H1 (cell line): Measurements from ENCODE around the gene SLC4A8. TPM values are rescaled to one million over a fixed set of nuclear protein-coding genes. Genes with fewer than 3 reads are reported as not detected.

Source experiments
- CTCF ChIA-PET: fragments of 300-600 bp; sonication (Branson Sonifier 250); formaldehyde crosslinking; loops from one replicate; lab custom pipeline; 2021; ENCODE audit not compliant: partially characterized antibody; lab: Charles Lee
- POLR2A ChIA-PET: fragments of 300-600 bp; sonication (Branson Sonifier 250); formaldehyde crosslinking; loops from one replicate; lab custom pipeline; 2021; ENCODE audit warnings: inconsistent platforms; ENCODE audit not compliant: partially characterized antibody; lab: Charles Lee
- DNase-seq, 2 experiments: peaks; one replicate each; pipeline versions ENCODE4 v3.0.0 to v3.0.0-alpha.2; 2010 to 2022; ENCODE audit warnings: low spot score in 2 of 2, low read depth in 1 of 2, mixed read lengths in 1 of 2
- FAIRE-seq: peaks from 2 replicates; lab custom pipeline; 2011; peaks lifted over from hg19 to GRCh38; lab: Jason Lieb, UNC
- H2AFZ ChIP-seq: 2 replicates; pipeline ENCODE4 v1.8.1; 2012; ENCODE audit warnings: low read length, inconsistent platforms
- H2AK5ac ChIP-seq: 2 replicates; pipeline ENCODE4 v1.6.1; 2013; ENCODE audit warnings: low read depth, low read length
- H2BK120ac ChIP-seq: replicated peaks from 2 replicates; pipeline ENCODE3; 2013; ENCODE audit warnings: low read depth, low read length, inconsistent platforms
- H2BK12ac ChIP-seq: 2 replicates; pipeline ENCODE4 v1.6.1; 2013; ENCODE audit warnings: low read depth, low read length
- H2BK15ac ChIP-seq: 2 replicates; pipeline ENCODE4 v1.6.1; 2013; ENCODE audit warnings: low read length
- H2BK20ac ChIP-seq: 2 replicates; pipeline ENCODE4 v1.6.1; 2013; ENCODE audit warnings: low read length
- H2BK5ac ChIP-seq: 2 replicates; pipeline ENCODE4 v1.6.1; 2013; ENCODE audit warnings: low read depth, low read length
- H3K14ac ChIP-seq: 2 replicates; pipeline ENCODE4 v1.6.1; 2013; ENCODE audit warnings: inconsistent platforms; ENCODE audit not compliant: insufficient read length
- H3K18ac ChIP-seq: 2 replicates; pipeline ENCODE4 v1.6.1; 2013; ENCODE audit warnings: low read length; ENCODE audit errors: extremely low read depth
- H3K23ac ChIP-seq: 2 replicates; pipeline ENCODE4 v1.6.1; 2013; ENCODE audit warnings: inconsistent platforms; ENCODE audit not compliant: insufficient read length
- H3K23me2 ChIP-seq: 2 replicates; pipeline ENCODE4 v1.6.1; 2013; ENCODE audit warnings: low read depth, low read length
- H3K27ac ChIP-seq: 2 replicates; pipeline ENCODE4 v1.6.1; 2011; ENCODE audit warnings: low read depth, low read length, inconsistent platforms
- H3K27me3 ChIP-seq, 4 experiments: replicated peaks in 1 of 4; 1 replicate in 1 of 4; 2 replicates in 3 of 4; pipeline versions ENCODE4 v1.6.1 to v1.8.1; 2011 to 2013; ENCODE audit warnings: low read length in 3 of 4, mild to moderate bottlenecking in 3 of 4, inconsistent platforms in 2 of 4, mixed read lengths in 2 of 4, moderate library complexity in 1 of 4; ENCODE audit not compliant: control insufficient read depth in 3 of 4, insufficient read depth in 3 of 4; ENCODE audit errors: extremely low read depth in 1 of 4
- H3K36me3 ChIP-seq, 4 experiments: 2 replicates each; pipeline versions ENCODE4 v1.6.1 to v1.8.1; 2011 to 2013; ENCODE audit warnings: mild to moderate bottlenecking in 4 of 4, low read length in 3 of 4, moderate library complexity in 2 of 4, control low read depth in 1 of 4, inconsistent platforms in 1 of 4; ENCODE audit not compliant: insufficient read depth in 4 of 4, control insufficient read depth in 2 of 4
- H3K4ac ChIP-seq: replicated peaks from 2 replicates; pipeline ENCODE3; 2013; ENCODE audit warnings: low read length, low read depth, mixed read lengths, inconsistent platforms; ENCODE audit not compliant: insufficient read length
- H3K4me1 ChIP-seq, 4 experiments: replicated peaks in 1 of 4; 1 replicate in 1 of 4; 2 replicates in 3 of 4; pipeline versions ENCODE4 v1.6.1 to v1.8.1; 2011 to 2013; ENCODE audit warnings: low read length in 3 of 4, inconsistent platforms in 2 of 4, mixed read lengths in 1 of 4; ENCODE audit not compliant: insufficient read depth in 4 of 4, control insufficient read depth in 3 of 4
- H3K4me2 ChIP-seq, 2 experiments: 2 replicates each; pipeline versions ENCODE4 v1.6.1 to v1.8.1; 2011 to 2013; ENCODE audit warnings: low read depth in 2 of 2, low read length in 2 of 2, control low read depth in 1 of 2, inconsistent platforms in 1 of 2, mild to moderate bottlenecking in 1 of 2; ENCODE audit not compliant: insufficient read depth in 1 of 2
- H3K4me3 ChIP-seq, 4 experiments: fragments of 200-600, 300-600 bp in 1 of 4; sonication (generic), shearing (Covaris generic), sonication (Bioruptor Twin) in 1 of 4; 2 replicates each; pipeline versions ENCODE4 v1.5.1 to v1.8.1; 2011 to 2016; ENCODE audit warnings: low read length in 4 of 4, low read depth in 3 of 4, control low read depth in 2 of 4, inconsistent platforms in 2 of 4, mild to moderate bottlenecking in 2 of 4, mixed read lengths in 1 of 4, moderate library complexity in 1 of 4; ENCODE audit not compliant: insufficient read depth in 2 of 4; ENCODE audit errors: extremely low read depth in 1 of 4
- H3K56ac ChIP-seq: replicated peaks from 2 replicates; pipeline ENCODE3; 2013; ENCODE audit warnings: low read depth, mild to moderate bottlenecking, mixed read lengths, low read length, inconsistent platforms; ENCODE audit not compliant: insufficient read length
- H3K79me1 ChIP-seq: 2 replicates; pipeline ENCODE4 v1.6.1; 2013; ENCODE audit warnings: low read depth, low read length, control low read depth
- H3K79me2 ChIP-seq, 2 experiments: 2 replicates each; pipeline versions ENCODE4 v1.6.1 to v1.8.1; 2012 to 2013; ENCODE audit warnings: low read length in 2 of 2, mild to moderate bottlenecking in 2 of 2, inconsistent platforms in 1 of 2; ENCODE audit not compliant: insufficient read depth in 2 of 2, control insufficient read depth in 1 of 2
- H3K9ac ChIP-seq, 4 experiments: replicated peaks in 1 of 4; 1 replicate in 1 of 4; 2 replicates in 3 of 4; pipeline versions ENCODE4 v1.6.1 to v1.8.1; 2011 to 2013; ENCODE audit warnings: low read depth in 3 of 4, low read length in 3 of 4, control low read depth in 2 of 4, mild to moderate bottlenecking in 2 of 4, moderate library complexity in 2 of 4, inconsistent platforms in 1 of 4; ENCODE audit errors: extremely low read depth in 1 of 4
- H3K9me3 ChIP-seq, 2 experiments: 2 replicates each; pipeline versions ENCODE4 v1.6.1 to v1.8.1; 2012 to 2013; ENCODE audit warnings: mild to moderate bottlenecking in 2 of 2, moderate library complexity in 2 of 2, control low read depth in 1 of 2, inconsistent platforms in 1 of 2, low read depth in 1 of 2, low read length in 1 of 2, mixed read lengths in 1 of 2; ENCODE audit not compliant: insufficient read depth in 2 of 2
- H4K20me1 ChIP-seq, 2 experiments: replicated peaks in 1 of 2; 2 replicates each; pipeline versions ENCODE3 to v1.8.1; 2011 to 2013; ENCODE audit warnings: inconsistent platforms in 2 of 2, low read length in 2 of 2, mild to moderate bottlenecking in 1 of 2; ENCODE audit not compliant: insufficient read depth in 2 of 2, control insufficient read depth in 1 of 2
- H4K5ac ChIP-seq: 2 replicates; pipeline ENCODE4 v1.6.1; 2013; ENCODE audit warnings: low read length, low read depth, mixed read lengths, inconsistent platforms; ENCODE audit not compliant: insufficient read length
- H4K8ac ChIP-seq: 2 replicates; pipeline ENCODE4 v1.8.0; 2013; ENCODE audit warnings: mild to moderate bottlenecking, moderate library complexity, low read length, inconsistent platforms; ENCODE audit not compliant: insufficient read depth; ENCODE audit errors: extremely low read depth
- H4K91ac ChIP-seq: replicated peaks from 2 replicates; pipeline ENCODE3; 2013; ENCODE audit warnings: low read length, mixed read lengths, inconsistent platforms; ENCODE audit not compliant: insufficient read length
- CHD1 ChIP-seq: IDR thresholded peaks from 2 replicates; pipeline ENCODE4 v1.6.1; 2012; ENCODE audit warnings: low read depth, low read length, improper control_type of control experiment
- CREB1 ChIP-seq: IDR thresholded peaks from 2 replicates; pipeline ENCODE4 v1.6.1; 2012; ENCODE audit warnings: inconsistent platforms
- EGR1 ChIP-seq: IDR thresholded peaks from 2 replicates; pipeline ENCODE4 v1.6.1; 2011; ENCODE audit warnings: low read depth, low read length, borderline replicate concordance
- EP300 ChIP-seq, 2 experiments: IDR thresholded peaks; 1 replicate in 1 of 2; 2 replicates in 1 of 2; pipeline ENCODE4 v1.6.1; 2011 to 2012; ENCODE audit warnings: low read depth in 2 of 2, low read length in 2 of 2, mild to moderate bottlenecking in 2 of 2, borderline replicate concordance in 1 of 2, inconsistent platforms in 1 of 2, moderate library complexity in 1 of 2
- FOSL1 ChIP-seq: IDR thresholded peaks from 2 replicates; pipeline ENCODE4 v1.6.1; 2011; ENCODE audit warnings: mild to moderate bottlenecking, low read depth, low read length, moderate library complexity; ENCODE audit not compliant: insufficient read depth
- HDAC2 ChIP-seq, 2 experiments: fragments of 300-600 bp in 1 of 2; sonication (generic) in 1 of 2; IDR thresholded peaks; 2 replicates each; pipeline ENCODE4 v1.6.1; 2011 to 2012; ENCODE audit warnings: low read depth in 2 of 2, low read length in 2 of 2, mild to moderate bottlenecking in 2 of 2, moderate library complexity in 2 of 2, borderline replicate concordance in 1 of 2, inconsistent platforms in 1 of 2
- POLR2A ChIP-seq, 2 experiments: IDR thresholded peaks; 1 replicate in 1 of 2; 2 replicates in 1 of 2; pipeline ENCODE4 v1.6.1; 2011; ENCODE audit warnings: low read depth in 2 of 2, low read length in 2 of 2, mild to moderate bottlenecking in 2 of 2; ENCODE audit errors: control extremely low read depth in 1 of 2
- RFX5 ChIP-seq: IDR thresholded peaks from 2 replicates; pipeline ENCODE4 v1.6.1; 2011; ENCODE audit warnings: low read depth, low read length, improper control_type of control experiment, borderline replicate concordance
- SAP30 ChIP-seq: fragments of 300-600 bp; sonication (generic); IDR thresholded peaks from 2 replicates; pipeline ENCODE4 v1.7.1; 2012; ENCODE audit warnings: low read length, moderate library complexity, mild to moderate bottlenecking, inconsistent platforms; ENCODE audit not compliant: insufficient read depth, insufficient replicate concordance
- SIN3A ChIP-seq, 2 experiments: IDR thresholded peaks in 1 of 2; conservative IDR thresholded peaks in 1 of 2; 2 replicates each; pipeline ENCODE4 v1.6.1; 2011 to 2012; ENCODE audit warnings: low read length in 2 of 2, improper control_type of control experiment in 1 of 2, low read depth in 1 of 2, mild to moderate bottlenecking in 1 of 2
- SP1 ChIP-seq: IDR thresholded peaks from 2 replicates; pipeline ENCODE4 v1.6.1; 2011; ENCODE audit warnings: low read depth, low read length
- WGBS, 2 experiments: shearing (Covaris generic) in 1 of 2; methylation state at CpG; one replicate each; pipeline versions ENCODE4 v1.1.6 to v1.1.7; 2013 to 2015; ENCODE audit warnings: low lambda C conversion rate in 2 of 2, mixed read lengths in 2 of 2, inconsistent platforms in 1 of 2, low coverage in 1 of 2, missing lambda C conversion rate in 1 of 2; ENCODE audit not compliant: insufficient replicate concordance in 2 of 2, insufficient coverage in 1 of 2, insufficient read length in 1 of 2; ENCODE audit errors: extremely low coverage in 1 of 2, missing lambda C conversion rate in 1 of 2; 5-methylcytosine and 5-hydroxymethylcytosine counted together
- polyA plus RNA-seq, 7 experiments: library from polyadenylated mRNA; depleted of rRNA in 3 of 7; stranded (reverse) in 5 of 7; unstranded in 2 of 7; fragments of >200 nt in 5 of 7; fragments of 200-250 nt in 2 of 7; gene quantifications; 1 replicate in 5 of 7; 2 replicates in 1 of 7; 4 replicates in 1 of 7; pipeline versions ENCODE4 v1.2.1 to v1.2.3, GENCODE V29; 2011 to 2013; ENCODE audit warnings: missing spikeins in 2 of 7, mixed read lengths in 2 of 7
- total RNA-seq: library from RNA; stranded (reverse); fragmentation: NEBNext Ultra II Directional; extraction: Animal tissue kit (Norgen Biotek cat#: 25700); gene quantifications from 2 replicates; pipeline ENCODE4 v1.2.1, GENCODE V29; 2021
- TF ChIP-seq, protein P1 (sequence below): IDR thresholded peaks from 2 replicates; pipeline ENCODE4 v1.6.1; 2011; ENCODE audit warnings: low read depth, mild to moderate bottlenecking, low read length; ENCODE audit not compliant: insufficient read depth
- TF ChIP-seq, protein P2 (sequence below): IDR thresholded peaks from 2 replicates; pipeline ENCODE4 v1.6.1; 2012; ENCODE audit warnings: inconsistent platforms

Gene SLC4A8
- total and polyA plus RNA-seq, 2 of the 8 experiments (the other 6 are each of a cell fraction or from before 2014, with no cell fraction given), result 11.2 to 13.4 TPM

DNA sequence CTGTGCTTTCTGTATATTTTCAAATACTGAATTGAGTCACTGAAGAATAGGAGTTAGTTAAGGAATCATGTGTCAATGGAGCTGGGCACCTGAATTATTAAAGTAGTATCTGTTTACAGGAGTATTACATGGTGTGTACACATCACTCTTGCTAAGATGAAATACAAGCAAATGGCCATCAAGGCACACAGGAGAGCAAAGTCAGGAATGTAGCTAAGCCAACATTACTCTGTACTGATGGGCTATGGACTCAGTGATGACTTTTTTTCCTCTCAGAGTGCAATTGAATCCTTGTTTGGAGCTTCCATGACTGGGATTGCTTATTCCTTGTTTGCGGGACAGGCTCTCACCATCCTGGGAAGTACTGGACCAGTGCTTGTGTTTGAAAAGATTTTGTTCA, 45.5 kb downstream of the SLC4A8 start:
- no peak overlapping the region for H3K18ac ChIP-seq
- H3K14ac ChIP-seq, result no peak overlapping the region
- DNase-seq, result no peak
- no peak overlapping the region for H3K4ac ChIP-seq
- ChIA-PET POLR2A (interaction anchor here (0.9 kb wide), 1 partner anchor 40 kb away, joined by 3 read pairs; no protein-coding TSS in a partner anchor), CTCF (interaction anchor here (0.6 to 3.3 kb wide), 12 partner anchors 9 to 1007 kb away, joined by 3 to 13 read pairs (median 3); no protein-coding TSS in a partner anchor)
- H2AK5ac ChIP-seq, result no peak overlapping the region
- no peaks in the 10 kb centered on the region for H3K27me3 ChIP-seq
- FAIRE-seq, result no peak
- no peak overlapping the region for H4K8ac ChIP-seq
- no peaks in the 10 kb centered on the region for H3K4me1 ChIP-seq
- no peaks in the 10 kb centered on the region for H3K79me1 ChIP-seq
- H3K9ac ChIP-seq, result no peak overlapping the region
- H4K20me1 ChIP-seq, result no peaks in the 10 kb centered on the region
- no peak overlapping the region for H4K5ac ChIP-seq
- no peak overlapping the region for H3K27ac ChIP-seq
- no peaks in the 10 kb centered on the region for H3K9me3 ChIP-seq
- H3K23me2 ChIP-seq, result no peaks in the 10 kb centered on the region
- no peak overlapping the region for H4K91ac ChIP-seq
- H3K56ac ChIP-seq, result no peak overlapping the region
- no peak overlapping the region for H2BK5ac ChIP-seq
- no peaks in the 10 kb centered on the region for H3K79me2 ChIP-seq
- peaks cover 2 to 28% (median 6%) of the 10 kb centered on the region in 4 experiments; a peak in 5 of 8 replicates for H3K36me3 ChIP-seq
- no peak overlapping the region for H3K4me3 ChIP-seq
- H2BK12ac ChIP-seq, result no peak overlapping the region
- H3K23ac ChIP-seq, result no peak overlapping the region
- no peak overlapping the region for H3K4me2 ChIP-seq
- H2BK120ac ChIP-seq, result no peak overlapping the region
- 100% methylated on average over 1 of the region's 1 CpG; no CpG with 5 or more reads in 1 of the 2 experiments for WGBS, 2 experiments
- no peak overlapping the region for H2AFZ ChIP-seq
- H2BK20ac ChIP-seq, result no peak overlapping the region
- H2BK15ac ChIP-seq, result no peak overlapping the region
- TF ChIP-seq SAP30 (no peak), RFX5 (no peak), EP300 (IDR thresholded peaks at IDR 0.05; ENCODE audit: borderline replicate concordance in 1 of 2, low read depth in 2 of 2, low read length in 2 of 2) (no peak), CHD1 (no peak), FOSL1 (no peak), SIN3A (conservative IDR thresholded peaks at IDR 0.05 in 1 of 2, IDR thresholded peaks at IDR 0.05 in 1 of 2; ENCODE audit: low read depth in 1 of 2, low read length in 2 of 2) (no peak), POLR2A (IDR thresholded peaks at IDR 0.05; ENCODE audit: control extremely low read depth in 1 of 2, low read depth in 2 of 2, low read length in 2 of 2) (no peak), EGR1 (no peak), SP1 (no peak), CREB1 (no peak), HDAC2 (IDR thresholded peaks at IDR 0.05; ENCODE audit: borderline replicate concordance in 1 of 2, low read depth in 2 of 2, low read length in 2 of 2) (no peak)
- TF ChIP-seq, protein P1, sequence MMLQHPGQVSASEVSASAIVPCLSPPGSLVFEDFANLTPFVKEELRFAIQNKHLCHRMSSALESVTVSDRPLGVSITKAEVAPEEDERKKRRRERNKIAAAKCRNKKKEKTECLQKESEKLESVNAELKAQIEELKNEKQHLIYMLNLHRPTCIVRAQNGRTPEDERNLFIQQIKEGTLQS, result no peak
- TF ChIP-seq, protein P2, sequence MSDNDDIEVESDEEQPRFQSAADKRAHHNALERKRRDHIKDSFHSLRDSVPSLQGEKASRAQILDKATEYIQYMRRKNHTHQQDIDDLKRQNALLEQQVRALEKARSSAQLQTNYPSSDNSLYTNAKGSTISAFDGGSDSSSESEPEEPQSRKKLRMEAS, result no peak
